Liver (tissue), 3 donors: Measurements from ENCODE around the gene SPTLC2.

Experiments
- CTCF ChIP-seq: fragments of 150-350 bp; IDR thresholded peaks from 2 replicates; pipeline ENCODE4 v1.5.1; 2017; ENCODE audit warnings: improper control_type of control experiment, low read depth, low read length; ENCODE audit not compliant: missing input control
- JUND ChIP-seq, 2 donors: IDR thresholded peaks; 2 replicates each; pipeline ENCODE4 v1.6.1; 2016; ENCODE audit warnings: antibody characterized with exemption in 2 of 2
- donor health status: healthy.
- donor health status: healthy.

DNA sequence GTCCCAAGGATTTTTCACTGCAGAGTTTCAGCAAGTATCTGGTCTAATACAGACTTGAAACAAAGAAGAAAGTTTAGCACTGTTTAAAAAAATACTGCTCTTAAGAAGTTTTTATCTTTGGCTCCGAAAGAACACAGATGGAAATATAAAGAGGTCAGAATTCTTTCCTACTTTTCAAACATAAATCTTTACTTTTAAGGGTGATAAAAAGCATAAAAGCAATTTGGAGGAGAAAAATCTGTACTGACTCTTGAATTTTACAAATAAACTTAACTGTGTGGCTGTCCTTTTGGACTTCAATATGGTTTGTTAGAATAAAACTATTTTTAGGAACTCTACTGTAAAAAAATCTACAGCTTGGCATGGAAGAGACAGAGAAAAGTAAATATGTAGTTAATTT, 90.2 kb downstream of the SPTLC2 start:
- TF ChIP-seq JUND (IDR thresholded peaks at IDR 0.05) (no peak), CTCF (no peak)
